ENCODE data around the gene KCNS3.
A peak's percentile ranks its signal among the peaks of the same experiment; 100 is the strongest.

The KCNS3 gene

GRCh38 chr2:17910980-17911379 lies 32.5 kb downstream of the KCNS3 start:
- in situ Hi-C loops (cut with MboI; ENCODE audit: low pct_unique_long_range_greater_than_20kb, low sequenced_read_pairs, unreplicated experiment), result no loop called here
- TF ChIP-seq CTCF (IDR thresholded peaks at IDR 0.05; ENCODE audit: extremely low read depth, insufficient read depth, missing control alignments), result no peak
- no peak for DNase-seq (ENCODE audit: low spot score)

DNA sequence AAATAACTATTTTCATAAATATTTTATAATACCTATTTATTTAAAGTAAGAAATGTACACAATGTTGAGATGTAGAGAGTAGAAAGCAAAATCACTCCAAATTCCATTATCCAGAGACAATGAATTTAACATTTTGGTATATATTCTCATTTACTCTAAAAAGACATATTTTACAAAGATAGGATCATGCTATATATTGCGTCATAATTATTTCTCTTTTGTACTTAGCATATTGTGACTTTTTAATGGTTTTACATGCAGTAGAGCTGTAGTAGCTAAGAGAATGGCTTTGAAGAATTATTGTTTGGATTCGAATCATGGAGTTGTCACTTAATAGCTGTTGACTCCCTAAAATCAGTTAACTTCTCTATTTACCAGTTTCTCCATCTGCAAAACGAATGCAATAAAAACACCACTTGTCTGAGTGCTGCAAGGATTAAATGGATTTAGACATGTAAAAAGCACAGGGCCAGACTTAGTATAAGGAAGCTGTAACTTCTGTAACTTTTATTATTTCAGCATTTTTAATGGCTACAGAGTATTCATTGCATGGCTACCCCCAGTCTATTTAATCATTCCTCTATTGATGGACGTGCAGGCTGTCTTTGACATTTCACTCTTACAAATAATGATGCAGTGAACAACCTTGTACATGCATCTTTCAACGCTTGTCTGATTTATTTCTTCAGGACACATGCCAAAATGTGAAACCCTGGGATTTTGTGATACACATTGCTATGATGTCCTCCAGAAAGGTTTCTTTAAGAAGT lies 33.2 kb downstream of the KCNS3 start:
- no peak for TF ChIP-seq CTCF (IDR thresholded peaks at IDR 0.05; ENCODE audit: extremely low read depth, insufficient read depth, missing control alignments)
- in situ Hi-C loops (cut with MboI; ENCODE audit: low pct_unique_long_range_greater_than_20kb, low sequenced_read_pairs, unreplicated experiment), result no loop called here
- DNase-seq (ENCODE audit: low spot score), result no peak

DNA sequence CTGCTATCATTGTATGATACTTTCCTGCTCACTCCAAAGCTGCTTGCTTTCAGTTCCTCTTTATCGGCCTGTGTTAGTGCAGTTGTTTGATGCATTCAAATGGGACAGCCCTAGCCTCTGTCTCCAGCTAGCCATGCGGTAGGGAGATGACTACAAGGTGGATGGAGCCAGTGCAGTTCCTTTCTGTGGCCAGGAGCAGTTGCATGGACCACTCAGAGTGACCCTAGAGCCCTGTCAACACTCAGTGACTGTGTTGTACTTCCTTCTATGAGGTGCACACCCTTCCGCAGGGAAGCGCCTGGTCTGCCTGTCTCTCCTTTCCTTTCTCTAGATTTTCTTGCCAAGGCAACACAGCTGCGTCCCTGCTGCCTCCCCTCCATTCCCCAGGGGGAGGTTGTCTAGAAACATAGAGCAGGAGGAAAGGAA lies 33.8 kb downstream of the KCNS3 start:
- in situ Hi-C loops (cut with MboI; ENCODE audit: low pct_unique_long_range_greater_than_20kb, low sequenced_read_pairs, unreplicated experiment), result no loop called here
- TF ChIP-seq CTCF (IDR thresholded peaks at IDR 0.05; ENCODE audit: extremely low read depth, insufficient read depth, missing control alignments), result no peak
- peak; percentile 17 for DNase-seq (ENCODE audit: low spot score)

DNA sequence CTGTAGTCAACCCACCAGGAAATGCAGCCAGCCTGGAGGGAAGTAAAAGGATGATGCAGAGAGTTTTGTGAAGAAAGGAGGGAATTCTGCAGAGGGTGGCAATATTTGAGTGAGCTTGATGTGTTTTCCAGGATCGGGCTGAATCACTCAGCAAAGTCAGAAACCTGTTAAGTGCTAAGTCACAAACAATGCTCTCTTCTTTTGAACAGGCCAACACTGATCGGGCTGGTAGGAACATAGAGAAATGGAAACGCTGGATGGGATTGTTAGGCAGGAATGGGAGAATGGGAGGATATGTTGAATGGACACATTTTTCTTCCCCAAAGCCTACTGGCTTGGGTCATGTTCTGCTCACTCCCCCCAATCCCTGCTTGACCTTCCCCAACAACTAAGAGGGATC lies 36.6 kb downstream of the KCNS3 start:
- no peak for DNase-seq (ENCODE audit: low spot score)
- no peak for TF ChIP-seq CTCF (IDR thresholded peaks at IDR 0.05; ENCODE audit: extremely low read depth, insufficient read depth, missing control alignments)
- in situ Hi-C loops (cut with MboI; ENCODE audit: low pct_unique_long_range_greater_than_20kb, low sequenced_read_pairs, unreplicated experiment), result no loop called here

- no peak for TF ChIP-seq CTCF (IDR thresholded peaks at IDR 0.05; ENCODE audit: extremely low read depth, insufficient read depth, missing control alignments)
- no peak for DNase-seq (ENCODE audit: low spot score)
- in situ Hi-C loops (cut with MboI; ENCODE audit: low pct_unique_long_range_greater_than_20kb, low sequenced_read_pairs, unreplicated experiment), result no loop called here
Measured at GRCh38 chr2:17915811-17916518, 37.5 kb downstream of the KCNS3 start.

- in situ Hi-C loops (cut with MboI; ENCODE audit: low pct_unique_long_range_greater_than_20kb, low sequenced_read_pairs, unreplicated experiment), result no loop called here
- no peak for DNase-seq (ENCODE audit: low spot score)
- TF ChIP-seq CTCF (IDR thresholded peaks at IDR 0.05; ENCODE audit: extremely low read depth, insufficient read depth, missing control alignments), result no peak
Measured at GRCh38 chr2:17916584-17916983, 38.1 kb downstream of the KCNS3 start.
